Heart left ventricle (tissue), 13 donors: ENCODE results near the gene NEURL1.
"Not testable (repeated sequence)": the region's sequence is repeated elsewhere in the genome, so short reads cannot be mapped to it uniquely, and the experiment has no call there.

Experiments
- CTCF ChIP-seq, 12 donors: fragments of 200-600 bp; sonication (generic) in 4 of 12; IDR thresholded peaks; one replicate each; pipeline versions ENCODE4 v1.5.0 to v1.8.0; 2018 to 2022; ENCODE audit warnings: antibody characterized with exemption in 12 of 12, mild to moderate bottlenecking in 5 of 12
- POLR2A ChIP-seq, 2 donors: fragments of 450-650 bp; IDR thresholded peaks; one replicate each; pipeline ENCODE4 v1.6.1; 2017; ENCODE audit warnings: antibody characterized with exemption in 2 of 2, mild to moderate bottlenecking in 2 of 2, moderate library complexity in 2 of 2
- donor health status: ischemic (EF 13 %, LVEDD 7.1; RV severe dilation, severe dysfunction).
- donor health status: DM: no; HTN: yes; CAD: no.
- donor health status: DM: no; HTN: no; CAD: no.
- donor health status: ischemic (EF 25% LVEDD 6.9; RV normal size, moderate dysfunction).
- donor health status: ischemic (EF 25% LVEDD 5.7; RV mildly dilated, moderate dysfunction).
- donor health status: ischemic (EF 35%, LVEDD 5.7; RV mildly dilated, moderate dysfunction).
- donor health status: nonischemic (EF 11% LVEDD 7.7; RV severe dilation, severe dysfunction).
- donor health status: DM: yes; HTN: yes; CAD: no.
- donor health status: PGD.
- donor health status: ischemic (EF 29% LVEDD 5.4; RV normal size, mild dysfunction).
- donor health status: nonischemic (EF 23%, LVEDD 6.1; RV moderate dilation, normal function).

GRCh38 chr10:103503777-103504176 lies 10.3 kb downstream of the NEURL1 start:
- not testable (repeated sequence) for TF ChIP-seq CTCF, POLR2A (IDR thresholded peaks at IDR 0.05)
